Activated CD4-positive, alpha-beta T cell treated with anti-CD3 and anti-CD28 coated beads, Interleukin-2, amount 10 ng/mL, durations not matched to agents 7 days and 5 days (primary cell): ENCODE data around the gene MORN2. TPM values are rescaled to one million over a fixed set of nuclear protein-coding genes. Genes with fewer than 3 reads are reported as not detected.

Experiments used
- total RNA-seq, 2 experiments: library from RNA; stranded (reverse); gene quantifications; one replicate each; pipeline ENCODE4 v1.2.3, GENCODE V29; 2021

MORN2 gene
- total RNA-seq, 2 experiments from 2014 or later: 1.7 to 2.8 TPM

Other genes starting within 250 kb of the MORN2 start
- 10 to 100 TPM; 39.7 to 41.1 TPM for gene GALM, start 209.9 kb upstream of the MORN2 start, total RNA-seq
- 100 to 1,000 TPM; 225 to 272 TPM for gene SRSF7, start 124.6 kb upstream of the MORN2 start, total RNA-seq
- 10 to 100 TPM; 17.5 to 18.6 TPM for gene GEMIN6, start 97.8 kb upstream of the MORN2 start, total RNA-seq
- 10 to 100 TPM; 10.5 to 10.7 TPM for gene DHX57, start within 50 bp of the MORN2 start, total RNA-seq
- not detected for gene ARHGEF33, start 13.9 kb downstream of the MORN2 start, total RNA-seq
- gene SOS1, start 245.1 kb downstream of the MORN2 start, total RNA-seq: 100 to 1,000 TPM; 204 to 209 TPM